ENCODE measurements around the gene EXOG. TPM values are rescaled to one million over a fixed set of nuclear protein-coding genes. Genes with fewer than 3 reads are reported as not detected.

The EXOG gene
- total RNA-seq, 1 experiment from 2014 or later = 33.2 TPM

- Histone ChIP-seq H3K36me3 (ENCODE audit: insufficient read depth, low read length) (no peaks in the 10 kb centered on the region), H3K9me3 (ENCODE audit: low read length) (no peaks in the 10 kb centered on the region), H3K27ac (ENCODE audit: low read length) (no peak overlapping the region), H3K9ac (ENCODE audit: low read length) (no peak overlapping the region), H3K4me3 (ENCODE audit: low read length) (no peak overlapping the region), H4K20me1 (ENCODE audit: insufficient read depth, low read depth, low read length) (no peaks in the 10 kb centered on the region), H3K4me1 (ENCODE audit: low read length) (no peaks in the 10 kb centered on the region), H3K79me2 (ENCODE audit: low read length) (no peaks in the 10 kb centered on the region), H2AFZ (ENCODE audit: low read length) (no peak overlapping the region), H3K9me2 (replicated peaks; ENCODE audit: insufficient read depth, low read length) (no peaks in the 10 kb centered on the region), H3K4me2 (ENCODE audit: low read depth, low read length, poor library complexity, severe bottlenecking) (no peak overlapping the region), H3K27me3 (ENCODE audit: low read length) (no peaks in the 10 kb centered on the region)
- no peak for DNase-seq
These were observed 59.2 kb downstream of the EXOG start for GRCh38 chr3:38555149-38555840.

GRCh38 chr3:38555926-38556325 lies 59.8 kb downstream of the EXOG start:
- Histone ChIP-seq H3K4me3 (ENCODE audit: low read length) (no peak overlapping the region), H3K36me3 (ENCODE audit: insufficient read depth, low read length) (no peaks in the 10 kb centered on the region), H3K27ac (ENCODE audit: low read length) (no peak overlapping the region), H3K4me1 (ENCODE audit: low read length) (no peaks in the 10 kb centered on the region), H3K4me2 (ENCODE audit: low read depth, low read length, poor library complexity, severe bottlenecking) (no peak overlapping the region), H2AFZ (ENCODE audit: low read length) (no peak overlapping the region), H4K20me1 (ENCODE audit: insufficient read depth, low read depth, low read length) (no peaks in the 10 kb centered on the region), H3K9me3 (ENCODE audit: low read length) (no peaks in the 10 kb centered on the region), H3K9ac (ENCODE audit: low read length) (no peak overlapping the region), H3K79me2 (ENCODE audit: low read length) (no peaks in the 10 kb centered on the region), H3K27me3 (ENCODE audit: low read length) (no peaks in the 10 kb centered on the region), H3K9me2 (replicated peaks; ENCODE audit: insufficient read depth, low read length) (no peaks in the 10 kb centered on the region)
- no peak for DNase-seq

GRCh38 chr3:38556640-38557358 lies 60.7 kb downstream of the EXOG start:
- H3K9me2 ChIP-seq (replicated peaks; ENCODE audit: insufficient read depth, low read length) = no peaks in the 10 kb centered on the region
- no peak overlapping the region for H3K4me3 ChIP-seq (ENCODE audit: low read length)
- no peak overlapping the region for H3K4me2 ChIP-seq (ENCODE audit: low read depth, low read length, poor library complexity, severe bottlenecking)
- no peak overlapping the region for H3K27ac ChIP-seq (ENCODE audit: low read length)
- no peaks in the 10 kb centered on the region for H3K79me2 ChIP-seq (ENCODE audit: low read length)
- no peak for DNase-seq
- no peak overlapping the region for H2AFZ ChIP-seq (ENCODE audit: low read length)
- no peaks in the 10 kb centered on the region for H3K4me1 ChIP-seq (ENCODE audit: low read length)
- no peak overlapping the region for H3K9ac ChIP-seq (ENCODE audit: low read length)
- H3K36me3 ChIP-seq (ENCODE audit: insufficient read depth, low read length) = no peaks in the 10 kb centered on the region
- H3K9me3 ChIP-seq (ENCODE audit: low read length) = no peaks in the 10 kb centered on the region
- H3K27me3 ChIP-seq (ENCODE audit: low read length) = no peaks in the 10 kb centered on the region
- H4K20me1 ChIP-seq (ENCODE audit: insufficient read depth, low read depth, low read length) = no peaks in the 10 kb centered on the region

GRCh38 chr3:38558864-38559263 lies 62.7 kb downstream of the EXOG start:
- no peaks in the 10 kb centered on the region for H3K4me1 ChIP-seq (ENCODE audit: low read length)
- no peak for DNase-seq
- no peaks in the 10 kb centered on the region for H3K79me2 ChIP-seq (ENCODE audit: low read length)
- no peaks in the 10 kb centered on the region for H3K36me3 ChIP-seq (ENCODE audit: insufficient read depth, low read length)
- no peak overlapping the region for H3K27ac ChIP-seq (ENCODE audit: low read length)
- no peaks in the 10 kb centered on the region for H3K9me2 ChIP-seq (replicated peaks; ENCODE audit: insufficient read depth, low read length)
- H4K20me1 ChIP-seq (ENCODE audit: insufficient read depth, low read depth, low read length) = no peaks in the 10 kb centered on the region
- no peak overlapping the region for H3K9ac ChIP-seq (ENCODE audit: low read length)
- no peak overlapping the region for H3K4me3 ChIP-seq (ENCODE audit: low read length)
- H3K27me3 ChIP-seq (ENCODE audit: low read length) = no peaks in the 10 kb centered on the region
- H2AFZ ChIP-seq (ENCODE audit: low read length) = no peak overlapping the region
- no peaks in the 10 kb centered on the region for H3K9me3 ChIP-seq (ENCODE audit: low read length)
- H3K4me2 ChIP-seq (ENCODE audit: low read depth, low read length, poor library complexity, severe bottlenecking) = no peak overlapping the region

- Histone ChIP-seq H3K4me2 (ENCODE audit: low read depth, low read length, poor library complexity, severe bottlenecking) (no peak overlapping the region), H4K20me1 (ENCODE audit: insufficient read depth, low read depth, low read length) (no peaks in the 10 kb centered on the region), H3K27me3 (ENCODE audit: low read length) (no peaks in the 10 kb centered on the region), H3K9ac (ENCODE audit: low read length) (no peak overlapping the region), H2AFZ (ENCODE audit: low read length) (no peak overlapping the region), H3K9me3 (ENCODE audit: low read length) (no peaks in the 10 kb centered on the region), H3K79me2 (ENCODE audit: low read length) (no peaks in the 10 kb centered on the region), H3K36me3 (ENCODE audit: insufficient read depth, low read length) (no peaks in the 10 kb centered on the region), H3K4me1 (ENCODE audit: low read length) (no peaks in the 10 kb centered on the region), H3K4me3 (ENCODE audit: low read length) (no peak overlapping the region), H3K27ac (ENCODE audit: low read length) (no peak overlapping the region), H3K9me2 (replicated peaks; ENCODE audit: insufficient read depth, low read length) (no peaks in the 10 kb centered on the region)
- no peak for DNase-seq
These were observed 64.1 kb downstream of the EXOG start for GRCh38 chr3:38560284-38560683.

- no peak for DNase-seq
These were observed 65.0 kb downstream of the EXOG start for GRCh38 chr3:38560996-38561717.

GRCh38 chr3:38561746-38562466 lies 65.8 kb downstream of the EXOG start:
- Histone ChIP-seq H4K20me1 (ENCODE audit: insufficient read depth, low read depth, low read length) (no peaks in the 10 kb centered on the region), H3K9ac (ENCODE audit: low read length) (no peak overlapping the region), H3K4me3 (ENCODE audit: low read length) (no peak overlapping the region), H3K27ac (ENCODE audit: low read length) (no peak overlapping the region), H3K9me2 (replicated peaks; ENCODE audit: insufficient read depth, low read length) (no peaks in the 10 kb centered on the region), H2AFZ (ENCODE audit: low read length) (no peak overlapping the region), H3K36me3 (ENCODE audit: insufficient read depth, low read length) (no peaks in the 10 kb centered on the region), H3K4me1 (ENCODE audit: low read length) (no peaks in the 10 kb centered on the region), H3K4me2 (ENCODE audit: low read depth, low read length, poor library complexity, severe bottlenecking) (no peak overlapping the region), H3K9me3 (ENCODE audit: low read length) (no peaks in the 10 kb centered on the region), H3K79me2 (ENCODE audit: low read length) (no peaks in the 10 kb centered on the region), H3K27me3 (ENCODE audit: low read length) (no peaks in the 10 kb centered on the region)
- no peak for DNase-seq

More at GRCh38 chr3:38560996-38561717, 65.0 kb downstream of the EXOG start:
- no peaks in the 10 kb centered on the region for H3K9me2 ChIP-seq (replicated peaks; ENCODE audit: insufficient read depth, low read length)
- H3K9me3 ChIP-seq (ENCODE audit: low read length) = no peaks in the 10 kb centered on the region
- H2AFZ ChIP-seq (ENCODE audit: low read length) = no peak overlapping the region
- H3K36me3 ChIP-seq (ENCODE audit: insufficient read depth, low read length) = no peaks in the 10 kb centered on the region
- H3K9ac ChIP-seq (ENCODE audit: low read length) = no peak overlapping the region
- H3K4me2 ChIP-seq (ENCODE audit: low read depth, low read length, poor library complexity, severe bottlenecking) = no peak overlapping the region
- no peak overlapping the region for H3K4me3 ChIP-seq (ENCODE audit: low read length)
- H4K20me1 ChIP-seq (ENCODE audit: insufficient read depth, low read depth, low read length) = no peaks in the 10 kb centered on the region
- H3K4me1 ChIP-seq (ENCODE audit: low read length) = no peaks in the 10 kb centered on the region
- no peaks in the 10 kb centered on the region for H3K79me2 ChIP-seq (ENCODE audit: low read length)
- H3K27me3 ChIP-seq (ENCODE audit: low read length) = no peaks in the 10 kb centered on the region
- no peak overlapping the region for H3K27ac ChIP-seq (ENCODE audit: low read length)

GRCh38 chr3:38562467-38562925 lies 66.4 kb downstream of the EXOG start:
- no peaks in the 10 kb centered on the region for H3K4me1 ChIP-seq (ENCODE audit: low read length)
- no peak for DNase-seq
- H3K36me3 ChIP-seq (ENCODE audit: insufficient read depth, low read length) = no peaks in the 10 kb centered on the region
- no peaks in the 10 kb centered on the region for H3K9me3 ChIP-seq (ENCODE audit: low read length)
- no peak overlapping the region for H3K27ac ChIP-seq (ENCODE audit: low read length)
- H2AFZ ChIP-seq (ENCODE audit: low read length) = no peak overlapping the region
- no peaks in the 10 kb centered on the region for H3K79me2 ChIP-seq (ENCODE audit: low read length)
- no peaks in the 10 kb centered on the region for H3K9me2 ChIP-seq (replicated peaks; ENCODE audit: insufficient read depth, low read length)
- no peaks in the 10 kb centered on the region for H3K27me3 ChIP-seq (ENCODE audit: low read length)
- H3K9ac ChIP-seq (ENCODE audit: low read length) = no peak overlapping the region
- no peak overlapping the region for H3K4me3 ChIP-seq (ENCODE audit: low read length)
- H3K4me2 ChIP-seq (ENCODE audit: low read depth, low read length, poor library complexity, severe bottlenecking) = no peak overlapping the region
- no peaks in the 10 kb centered on the region for H4K20me1 ChIP-seq (ENCODE audit: insufficient read depth, low read depth, low read length)

All from Karpas-422 (cell line).